CD14-positive monocyte (primary cell): Measurements from ENCODE around the gene ZFP36. TPM values are rescaled to one million over a fixed set of nuclear protein-coding genes. Genes with fewer than 3 reads are reported as not detected.

ENCODE experiments used
- polyA plus RNA-seq, 3 donors: library from polyadenylated mRNA; depleted of rRNA in 1 of 3; unstranded in 2 of 3; stranded (reverse) in 1 of 3; fragments of 300-500 nt in 2 of 3; fragments of >200 nt in 1 of 3; fragmentation: Illumina TruSeq in 2 of 3; gene quantifications; 1 replicate in 2 of 3; 2 replicates in 1 of 3; pipeline ENCODE4 v1.2.3, GENCODE V29; 2012 to 2021
- small RNA-seq: library from RNA; depleted of rRNA; stranded (forward); fragments of <200 nt; gene quantifications from one replicate; pipeline ENCODE3, GENCODE V24; 2012; ENCODE audit warnings: low read depth; ENCODE audit not compliant: insufficient read length

ZFP36 gene
- polyA plus RNA-seq, 3 donors: 473 to 2,084 (median 632) TPM

Small RNAs within 50 kb of the gene (small RNA-seq; reads per million reads assigned to genes)
- gene MIR4530 (not detected), gene RN7SL566P (not detected)

Other genes with a start within 250 kb of the ZFP36 start
- gene NCCRP1, start 209.9 kb upstream of the ZFP36 start, polyA plus RNA-seq: not detected
- gene SYCN, start 202.6 kb upstream of the ZFP36 start, polyA plus RNA-seq: not detected
- not detected for gene IFNL3, start 161.8 kb upstream of the ZFP36 start, polyA plus RNA-seq
- gene IFNL4, start 158.0 kb upstream of the ZFP36 start, polyA plus RNA-seq: not detected
- not detected for gene IFNL2, start 138.5 kb upstream of the ZFP36 start, polyA plus RNA-seq
- not detected for gene IFNL1, start 110.4 kb upstream of the ZFP36 start, polyA plus RNA-seq
- 1 to 10 TPM; 1.1 to 3.0 (median 1.9) TPM for gene LRFN1, start 86.0 kb upstream of the ZFP36 start, polyA plus RNA-seq
- gene GMFG, start 70.8 kb upstream of the ZFP36 start, polyA plus RNA-seq: 1,000 to 10,000 TPM in 2 of 3 donors, 100 to 1,000 TPM in 1; 548 to 1,874 (median 1,536) TPM
- 10 to 100 TPM in 1 of 3 donors, 1 to 10 TPM in 2; 4.5 to 56.6 (median 5.6) TPM for gene SAMD4B, start 64.4 kb upstream of the ZFP36 start, polyA plus RNA-seq
- 10 to 100 TPM; 22.7 to 37.8 (median 25.2) TPM for gene PAF1, start 15.7 kb upstream of the ZFP36 start, polyA plus RNA-seq
- gene MED29, start 15.5 kb upstream of the ZFP36 start, polyA plus RNA-seq: 10 to 100 TPM; 35.8 to 38.2 (median 37.0) TPM
- gene PLEKHG2, start 5.8 kb downstream of the ZFP36 start, polyA plus RNA-seq: 100 to 1,000 TPM in 1 of 3 donors, 1 to 10 TPM in 1, under 1 TPM in 1; 0.73 to 202 (median 1.2) TPM
- gene RPS16, start 29.1 kb downstream of the ZFP36 start, polyA plus RNA-seq: 1,000 to 10,000 TPM in 2 of 3 donors, 100 to 1,000 TPM in 1; 689 to 2,619 (median 1,038) TPM
- gene SUPT5H, start 38.7 kb downstream of the ZFP36 start, polyA plus RNA-seq: 10 to 100 TPM; 43.6 to 83.2 (median 50.7) TPM
- gene TIMM50, start 74.0 kb downstream of the ZFP36 start, polyA plus RNA-seq: 10 to 100 TPM; 22.0 to 54.6 (median 43.8) TPM
- not detected for gene DLL3, start 92.1 kb downstream of the ZFP36 start, polyA plus RNA-seq
- not detected for gene SELENOV, start 108.3 kb downstream of the ZFP36 start, polyA plus RNA-seq
- gene EID2B, start 126.0 kb downstream of the ZFP36 start, polyA plus RNA-seq: 1 to 10 TPM; 1.2 to 2.6 (median 2.4) TPM
- gene EID2, start 133.3 kb downstream of the ZFP36 start, polyA plus RNA-seq: 10 to 100 TPM in 2 of 3 donors, 1 to 10 TPM in 1; 5.8 to 20.4 (median 12.5) TPM
- gene LGALS13, start 195.7 kb downstream of the ZFP36 start, polyA plus RNA-seq: not detected
- gene LGALS16, start 249.1 kb downstream of the ZFP36 start, polyA plus RNA-seq: not detected